SK-N-SH (cell line): ENCODE measurements around the gene ADAM11. TPM values are rescaled to one million over a fixed set of nuclear protein-coding genes. Genes with fewer than 3 reads are reported as not detected.
A peak's percentile ranks its signal among the peaks of the same experiment; 100 is the strongest.

Source experiments
- CTCF ChIA-PET: fragments of 300-600, 350-600 bp; formaldehyde crosslinking; extraction: SDS; loops from one replicate; lab custom pipeline; 2021; lab: Yijun Ruan, JAX
- POLR2A ChIA-PET: fragments of 350-600 bp; sonication (Branson Sonifier 250); formaldehyde crosslinking; extraction: SDS; loops from one replicate; lab custom pipeline; 2020; ENCODE audit warnings: antibody characterized with exemption, inconsistent platforms; lab: Yijun Ruan, JAX
- DNase-seq: peaks from one replicate; pipeline ENCODE4 v3.0.0; 2012
- H2AFZ ChIP-seq: fragments of 200-600 bp; sonication (generic); 2 replicates; pipeline ENCODE4 v1.8.1; 2016; ENCODE audit warnings: antibody characterized with exemption, mild to moderate bottlenecking, low read depth
- H3F3A ChIP-seq: fragments of 200-600 bp; sonication (generic); replicated peaks from 2 replicates; pipeline ENCODE3; 2016; ENCODE audit warnings: antibody characterized with exemption, mild to moderate bottlenecking; ENCODE audit not compliant: insufficient read depth
- H3K27ac ChIP-seq, 2 experiments: fragments of 200-500 bp in 1 of 2; fragments of 200-600 bp in 1 of 2; sonication (Bioruptor generic) in 1 of 2; sonication (generic), shearing (Covaris generic) in 1 of 2; 2 replicates each; pipeline versions ENCODE4 v1.5.1 to v1.6.1; 2014 to 2016; ENCODE audit warnings: low read depth in 2 of 2, inconsistent platforms in 1 of 2, low read length in 1 of 2, mild to moderate bottlenecking in 1 of 2, mixed read lengths in 1 of 2
- H3K27me3 ChIP-seq: fragments of 200-600 bp; sonication (generic), shearing (Covaris generic); 2 replicates; pipeline ENCODE4 v1.6.1; 2016; ENCODE audit warnings: mixed run types; ENCODE audit not compliant: insufficient read depth
- H3K36me3 ChIP-seq, 2 experiments: fragments of 200-500 bp in 1 of 2; fragments of 200-600 bp in 1 of 2; sonication (Bioruptor generic) in 1 of 2; sonication (generic) in 1 of 2; replicated peaks in 1 of 2; 2 replicates each; pipeline versions ENCODE3 to v1.5.1; 2014 to 2016; ENCODE audit warnings: low read length in 1 of 2, mild to moderate bottlenecking in 1 of 2; ENCODE audit not compliant: insufficient read depth in 2 of 2, control insufficient read depth in 1 of 2
- H3K4me1 ChIP-seq, 2 experiments: fragments of 200-500 bp in 1 of 2; fragments of 200-600 bp in 1 of 2; sonication (Bioruptor generic) in 1 of 2; sonication (generic), shearing (Covaris generic) in 1 of 2; 2 replicates each; pipeline versions ENCODE4 v1.5.1 to v1.6.1; 2014 to 2016; ENCODE audit warnings: low read depth in 1 of 2, low read length in 1 of 2, mixed run types in 1 of 2; ENCODE audit not compliant: insufficient read depth in 2 of 2, control insufficient read depth in 1 of 2
- H3K4me2 ChIP-seq: fragments of 200-600 bp; sonication (generic), shearing (Covaris generic); 2 replicates; pipeline ENCODE4 v1.6.1; 2017; ENCODE audit warnings: mixed run types
- H3K4me3 ChIP-seq, 2 experiments: fragments of 200-500 bp in 1 of 2; fragments of 200-600 bp in 1 of 2; sonication (Bioruptor generic) in 1 of 2; sonication (generic), shearing (Covaris generic) in 1 of 2; 2 replicates each; pipeline versions ENCODE4 v1.5.1 to v1.8.1; 2014 to 2016; ENCODE audit warnings: low read depth in 2 of 2, inconsistent platforms in 1 of 2, low read length in 1 of 2, mild to moderate bottlenecking in 1 of 2, mixed read lengths in 1 of 2, moderate library complexity in 1 of 2
- H3K79me2 ChIP-seq: fragments of 200-600 bp; sonication (generic); 2 replicates; pipeline ENCODE4 v1.8.1; 2017; ENCODE audit warnings: mild to moderate bottlenecking; ENCODE audit not compliant: insufficient read depth
- H3K9ac ChIP-seq: fragments of 200-600 bp; sonication (generic); 2 replicates; pipeline ENCODE4 v1.6.1; 2017; ENCODE audit warnings: mixed run types
- H3K9me2 ChIP-seq: fragments of 200-600 bp; sonication (generic); 2 replicates; pipeline ENCODE4 v1.6.1; 2017; ENCODE audit warnings: mixed run types
- H3K9me3 ChIP-seq: fragments of 200-600 bp; sonication (generic); 2 replicates; pipeline ENCODE4 v1.6.1; 2017; ENCODE audit warnings: mixed run types, mild to moderate bottlenecking, moderate library complexity
- H4K20me1 ChIP-seq: fragments of 200-600 bp; sonication (generic); 2 replicates; pipeline ENCODE4 v1.6.1; 2017; ENCODE audit warnings: mild to moderate bottlenecking, mixed run types; ENCODE audit not compliant: insufficient read depth
- CHD2 ChIP-seq: fragments of 150-350 bp; IDR thresholded peaks from 2 replicates; pipeline ENCODE4 v1.6.1; 2018; ENCODE audit warnings: low read length; ENCODE audit not compliant: partially characterized antibody
- ELF1 ChIP-seq: IDR thresholded peaks from 2 replicates; pipeline ENCODE4 v1.4.0; 2012
- EP300 ChIP-seq, 2 experiments: IDR thresholded peaks; 2 replicates each; pipeline versions ENCODE4 v1.4.0 to v1.6.1; 2012; ENCODE audit warnings: borderline replicate concordance in 1 of 2, low read depth in 1 of 2, low read length in 1 of 2
- EZH2phosphoT487 ChIP-seq: fragments of 200-600 bp; sonication (generic); IDR thresholded peaks from 2 replicates; pipeline ENCODE4 v1.6.1; 2017; ENCODE audit warnings: low read depth, mixed run types, mild to moderate bottlenecking, antibody characterized with exemption, moderate library complexity, borderline replicate concordance
- FOSL2 ChIP-seq: IDR thresholded peaks from 2 replicates; pipeline ENCODE4 v1.4.0; 2012; ENCODE audit warnings: low read depth, mild to moderate bottlenecking, moderate library complexity, borderline replicate concordance
- GABPA ChIP-seq: IDR thresholded peaks from 2 replicates; pipeline ENCODE4 v1.4.0; 2012; ENCODE audit warnings: low read depth, mild to moderate bottlenecking
- GATA2 ChIP-seq: sonication (generic); formaldehyde crosslinking; IDR thresholded peaks from 2 replicates; pipeline ENCODE4 v1.5.0; 2020; ENCODE audit warnings: mild to moderate bottlenecking, missing genetic modification reagents
- IRF3 ChIP-seq: fragments of 150-350 bp; IDR thresholded peaks from 2 replicates; pipeline ENCODE4 v1.6.1; 2016; ENCODE audit warnings: mild to moderate bottlenecking, low read depth, low read length
- JUND ChIP-seq: IDR thresholded peaks from 2 replicates; pipeline ENCODE4 v1.4.0; 2012
- MAX ChIP-seq: IDR thresholded peaks from 2 replicates; pipeline ENCODE4 v1.4.0; 2012; ENCODE audit warnings: low read depth
- MEF2A ChIP-seq: IDR thresholded peaks from 2 replicates; pipeline ENCODE4 v1.4.0; 2012; ENCODE audit warnings: low read depth, borderline replicate concordance
- NFIC ChIP-seq: IDR thresholded peaks from 2 replicates; pipeline ENCODE4 v1.4.0; 2012; ENCODE audit warnings: borderline replicate concordance
- NRF1 ChIP-seq: IDR thresholded peaks from 2 replicates; pipeline ENCODE4 v1.6.1; 2012; ENCODE audit warnings: low read depth, mild to moderate bottlenecking, low read length
- PBX3 ChIP-seq: IDR thresholded peaks from 2 replicates; pipeline ENCODE4; 2012
- POLR2AphosphoS5 ChIP-seq: IDR thresholded peaks from 2 replicates; pipeline ENCODE4 v1.6.1; 2012; ENCODE audit warnings: low read depth, low read length
- REST ChIP-seq: IDR thresholded peaks from 2 replicates; pipeline ENCODE4 v1.6.1; 2012; ENCODE audit warnings: mild to moderate bottlenecking, low read depth, low read length, moderate library complexity
- SIN3A ChIP-seq: IDR thresholded peaks from 2 replicates; pipeline ENCODE4 v1.6.1; 2012; ENCODE audit warnings: low read depth, mild to moderate bottlenecking, low read length, moderate library complexity, borderline replicate concordance
- SMC3 ChIP-seq: IDR thresholded peaks from 2 replicates; pipeline ENCODE4 v1.6.1; 2012; ENCODE audit warnings: low read depth, low read length, improper control_type of control experiment
- USF2 ChIP-seq: fragments of 150-350 bp; IDR thresholded peaks from 2 replicates; pipeline ENCODE4 v1.6.1; 2017; ENCODE audit warnings: antibody characterized with exemption, low read length, low read depth, borderline replicate concordance
- WGBS: methylation state at CpG from one replicate; pipeline ENCODE4 v1.1.6; 2017; ENCODE audit warnings: low lambda C conversion rate; 5-methylcytosine and 5-hydroxymethylcytosine counted together
- polyA plus RNA-seq, 3 experiments: library from polyadenylated mRNA; depleted of rRNA; stranded (reverse); fragments of >200 nt; gene quantifications; 2 replicates each; pipeline ENCODE4 v1.2.3, GENCODE V29; 2012

ADAM11 gene
- polyA plus RNA-seq, 1 of the 3 experiments (the other 2 are of a cell fraction): 2.5 TPM

GRCh38 chr17:44775838-44776621, 17.2 kb downstream of the ADAM11 start (continued):
- TF ChIP-seq IRF3 (no peak), EP300 (IDR thresholded peaks at IDR 0.05; ENCODE audit: borderline replicate concordance in 1 of 2, low read depth in 1 of 2, low read length in 1 of 2) (peak in 1 of 2 experiments; percentile 24; a peak in 1 of 4 replicates), POLR2AphosphoS5 (no peak), EZH2phosphoT487 (no peak)

- Histone ChIP-seq H3K9ac (no peak overlapping the region), H2AFZ (no peak overlapping the region), H3K4me2 (peak overlapping the region; percentile 100), H3K4me3 (no peak overlapping the region; a peak in 1 of 4 replicates), H3K27ac (no peak overlapping the region), H3K27me3 (no peaks in the 10 kb centered on the region), H3K9me3 (no peaks in the 10 kb centered on the region), H3F3A (no peaks in the 10 kb centered on the region), H4K20me1 (no peaks in the 10 kb centered on the region), H3K9me2 (no peaks in the 10 kb centered on the region), H3K79me2 (no peaks in the 10 kb centered on the region), H3K36me3 (no peaks in the 10 kb centered on the region), H3K4me1 (peaks cover 0 to 31% of the 10 kb centered on the region in 2 experiments; a peak in 1 of 4 replicates)
- DNase-seq: peak; percentile 15
- 92% methylated on average over 13 of the region's 19 CpGs for WGBS
- ChIA-PET POLR2A (interaction anchor here (1.0 kb wide), 1 partner anchor 102 kb away, joined by 3 read pairs; no protein-coding TSS in a partner anchor), CTCF (interaction anchor here (0.9 to 17.7 kb wide), 10 partner anchors 11 to 358 kb away, joined by 3 to 420 read pairs (median 26); partner anchors contain the start of genes GJC1 and HIGD1B)
- TF ChIP-seq CHD2 (no peak), IRF3 (no peak), PBX3 (no peak), POLR2AphosphoS5 (no peak), NFIC (no peak), FOSL2 (no peak), MAX (no peak), USF2 (no peak), ELF1 (no peak), SMC3 (no peak), GATA2 (CRISPR knock-in tag) (no peak), GABPA (no peak), EP300 (IDR thresholded peaks at IDR 0.05; ENCODE audit: borderline replicate concordance in 1 of 2, low read depth in 1 of 2, low read length in 1 of 2) (no peak), JUND (no peak), EZH2phosphoT487 (no peak), NRF1 (no peak), SIN3A (no peak), MEF2A (no peak), REST (no peak)
Measured at GRCh38 chr17:44776628-44777393, 18.0 kb downstream of the ADAM11 start.
